WERI-Rb-1 (cell line): ENCODE data around the gene BIRC7.

ENCODE experiments used
- DNase-seq: peaks from one replicate; pipeline ENCODE4 v3.0.0-alpha.2; 2020
- H3K27ac ChIP-seq: fragments of 250-450 bp; sonication (Bioruptor Pico); 2 replicates; pipeline ENCODE4 v1.5.1; 2020; ENCODE audit warnings: mild to moderate bottlenecking, moderate library complexity
- H3K27me3 ChIP-seq: fragments of 250-450 bp; sonication (Bioruptor Pico); 2 replicates; pipeline ENCODE4 v1.5.1; 2021; ENCODE audit warnings: mild to moderate bottlenecking, low read depth, moderate library complexity; ENCODE audit not compliant: insufficient read depth, severe bottlenecking
- H3K36me3 ChIP-seq: fragments of 250-450 bp; sonication (Bioruptor Pico); 2 replicates; pipeline ENCODE4 v1.5.1; 2020; ENCODE audit warnings: mild to moderate bottlenecking, moderate library complexity
- H3K4me3 ChIP-seq: 2 replicates; pipeline ENCODE4 v1.5.1; 2011; ENCODE audit warnings: low read depth, mild to moderate bottlenecking, control low read depth, low read length
- H3K9me3 ChIP-seq: fragments of 250-450 bp; sonication (Bioruptor Pico); 2 replicates; pipeline ENCODE4 v1.5.1; 2021; ENCODE audit warnings: mild to moderate bottlenecking, moderate library complexity; ENCODE audit not compliant: severe bottlenecking
- CTCF ChIP-seq: IDR thresholded peaks from 2 replicates; pipeline ENCODE4 v1.5.1; 2011; ENCODE audit warnings: low read depth, mild to moderate bottlenecking, control low read depth, inconsistent platforms, low read length

BIRC7 gene

GRCh38 chr20:63283397-63284082 lies 47.8 kb downstream of the BIRC7 start:
- TF ChIP-seq CTCF: no peak
- Histone ChIP-seq H3K27me3 (no peaks in the 10 kb centered on the region), H3K36me3 (peaks cover 46% of the 10 kb centered on the region), H3K9me3 (no peaks in the 10 kb centered on the region), H3K4me3 (no peak overlapping the region), H3K27ac (no peak overlapping the region)
- DNase-seq: no peak

GRCh38 chr20:63284083-63284440 lies 48.4 kb downstream of the BIRC7 start:
- DNase-seq: no peak
- Histone ChIP-seq H3K27ac (no peak overlapping the region), H3K4me3 (no peak overlapping the region), H3K9me3 (no peaks in the 10 kb centered on the region), H3K36me3 (peaks cover 46% of the 10 kb centered on the region), H3K27me3 (no peaks in the 10 kb centered on the region)
- TF ChIP-seq CTCF: no peak

- Histone ChIP-seq H3K27ac (no peak overlapping the region), H3K27me3 (no peaks in the 10 kb centered on the region), H3K9me3 (no peaks in the 10 kb centered on the region), H3K36me3 (peaks cover 46% of the 10 kb centered on the region), H3K4me3 (no peak overlapping the region)
- DNase-seq: no peak
- TF ChIP-seq CTCF: no peak
Measured at GRCh38 chr20:63284544-63284949, 48.8 kb downstream of the BIRC7 start.

- Histone ChIP-seq H3K27ac (no peak overlapping the region), H3K9me3 (no peaks in the 10 kb centered on the region), H3K27me3 (no peaks in the 10 kb centered on the region), H3K4me3 (no peak overlapping the region), H3K36me3 (peaks cover 43% of the 10 kb centered on the region)
- TF ChIP-seq CTCF: no peak
- no peak for DNase-seq
Measured at GRCh38 chr20:63284981-63285524, 49.3 kb downstream of the BIRC7 start.

GRCh38 chr20:63285636-63286615 lies 50.2 kb downstream of the BIRC7 start:
- no peak for DNase-seq
- Histone ChIP-seq H3K27ac (no peak overlapping the region), H3K36me3 (peaks cover 35% of the 10 kb centered on the region), H3K4me3 (no peak overlapping the region), H3K9me3 (no peaks in the 10 kb centered on the region), H3K27me3 (no peaks in the 10 kb centered on the region)
- no peak for TF ChIP-seq CTCF
